GM12874 (cell line): ENCODE measurements around the gene LIF.

Experiments
- CTCF ChIP-seq: IDR thresholded peaks from 2 replicates; pipeline ENCODE4 v1.5.1; 2011; ENCODE audit warnings: low read depth, mild to moderate bottlenecking, control low read depth, low read length, moderate library complexity; ENCODE audit not compliant: insufficient read depth

LIF gene

GRCh38 chr22:30261134-30261533, 14.6 kb upstream of the LIF start:
- no peak for TF ChIP-seq CTCF

DNA sequence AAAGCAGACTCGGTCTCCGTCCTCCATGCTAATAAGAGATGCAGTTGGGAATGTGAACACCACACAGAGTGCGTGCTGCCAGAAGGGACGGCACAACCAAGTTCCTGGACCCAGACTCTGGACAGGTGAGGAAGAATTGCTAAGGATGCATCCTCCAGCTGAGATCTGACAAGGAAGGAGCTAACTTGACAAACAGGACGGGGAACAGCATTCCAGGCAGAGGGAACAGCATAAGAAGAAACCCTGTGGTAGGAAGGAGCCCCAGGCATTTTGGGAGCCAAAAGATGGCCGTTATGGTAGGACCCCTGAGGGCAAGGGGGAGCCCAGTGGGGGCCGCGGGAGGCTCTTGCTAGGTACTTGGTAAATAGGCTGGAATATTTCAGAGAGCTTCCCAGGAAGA, 14.1 kb upstream of the LIF start:
- TF ChIP-seq CTCF: no peak

DNA sequence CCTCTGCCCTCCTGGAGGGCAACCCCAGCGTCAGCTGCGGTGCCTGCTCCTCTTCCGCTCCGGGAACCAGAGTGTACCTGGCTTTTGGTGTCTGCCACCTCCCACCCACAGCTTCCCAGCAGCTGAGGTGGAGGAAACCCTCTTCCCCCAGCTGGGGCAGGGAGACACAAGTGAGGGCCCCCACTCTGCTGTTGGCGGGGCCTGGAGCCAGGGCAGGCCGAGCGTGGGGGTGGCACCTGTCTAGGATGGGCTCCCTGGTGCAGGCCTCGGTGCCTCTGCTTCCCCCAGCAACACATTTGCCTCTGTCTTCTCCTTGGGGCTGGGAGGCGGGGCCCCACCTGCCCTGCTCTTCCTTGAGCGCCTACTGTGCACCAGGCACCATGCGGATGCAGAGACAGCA, 13.7 kb upstream of the LIF start:
- no peak for TF ChIP-seq CTCF

GRCh38 chr22:30254314-30254713, 7.8 kb upstream of the LIF start:
- no peak for TF ChIP-seq CTCF

- TF ChIP-seq CTCF: no peak
These were observed 6.8 kb upstream of the LIF start for GRCh38 chr22:30253205-30253852.

DNA sequence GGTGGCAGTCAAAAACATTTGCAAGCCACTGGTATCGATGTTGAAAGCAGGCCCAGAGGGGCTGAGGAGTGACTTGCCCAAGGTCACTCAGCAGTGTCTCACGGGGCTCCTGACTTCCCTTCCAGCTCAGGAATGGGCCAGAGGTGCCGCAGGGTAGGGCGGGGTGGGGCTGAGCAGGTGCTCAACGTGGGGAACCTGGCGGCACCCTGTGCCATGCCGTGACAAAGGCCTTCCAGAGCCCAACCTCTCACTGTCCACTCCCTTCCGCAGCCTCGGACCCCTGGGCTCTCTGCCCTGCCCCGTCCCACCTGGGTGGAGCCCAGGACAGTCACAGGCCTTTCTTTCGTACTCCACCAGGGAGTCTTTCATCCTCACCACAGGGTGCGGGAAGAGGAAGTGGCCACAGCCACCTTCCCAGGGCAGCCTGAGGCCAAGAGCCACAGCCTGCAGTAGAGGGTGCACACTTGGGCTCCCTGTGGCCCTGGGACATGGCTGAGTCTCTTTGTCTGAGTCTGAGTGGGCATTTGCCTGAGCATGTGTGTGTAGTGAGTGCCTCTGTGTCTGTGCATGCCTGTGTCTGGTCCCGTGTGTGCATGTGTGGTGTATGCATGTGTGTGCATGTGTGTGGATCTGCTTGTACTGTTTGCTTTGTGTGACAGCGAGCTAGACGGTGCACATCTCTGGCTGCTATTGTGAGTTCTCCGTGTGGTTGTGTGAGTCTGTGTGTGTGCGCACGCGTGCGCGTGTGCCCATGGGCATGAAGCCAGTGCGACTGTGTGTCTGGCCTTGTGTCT, 6.0 kb upstream of the LIF start:
- no peak for TF ChIP-seq CTCF

- no peak for TF ChIP-seq CTCF
These were observed 5.2 kb upstream of the LIF start for GRCh38 chr22:30251711-30252110.
